Measurements from ENCODE around the gene GSK3A.
A peak's percentile ranks its signal among the peaks of the same experiment; 100 is the strongest.

GSK3A gene

DNA sequence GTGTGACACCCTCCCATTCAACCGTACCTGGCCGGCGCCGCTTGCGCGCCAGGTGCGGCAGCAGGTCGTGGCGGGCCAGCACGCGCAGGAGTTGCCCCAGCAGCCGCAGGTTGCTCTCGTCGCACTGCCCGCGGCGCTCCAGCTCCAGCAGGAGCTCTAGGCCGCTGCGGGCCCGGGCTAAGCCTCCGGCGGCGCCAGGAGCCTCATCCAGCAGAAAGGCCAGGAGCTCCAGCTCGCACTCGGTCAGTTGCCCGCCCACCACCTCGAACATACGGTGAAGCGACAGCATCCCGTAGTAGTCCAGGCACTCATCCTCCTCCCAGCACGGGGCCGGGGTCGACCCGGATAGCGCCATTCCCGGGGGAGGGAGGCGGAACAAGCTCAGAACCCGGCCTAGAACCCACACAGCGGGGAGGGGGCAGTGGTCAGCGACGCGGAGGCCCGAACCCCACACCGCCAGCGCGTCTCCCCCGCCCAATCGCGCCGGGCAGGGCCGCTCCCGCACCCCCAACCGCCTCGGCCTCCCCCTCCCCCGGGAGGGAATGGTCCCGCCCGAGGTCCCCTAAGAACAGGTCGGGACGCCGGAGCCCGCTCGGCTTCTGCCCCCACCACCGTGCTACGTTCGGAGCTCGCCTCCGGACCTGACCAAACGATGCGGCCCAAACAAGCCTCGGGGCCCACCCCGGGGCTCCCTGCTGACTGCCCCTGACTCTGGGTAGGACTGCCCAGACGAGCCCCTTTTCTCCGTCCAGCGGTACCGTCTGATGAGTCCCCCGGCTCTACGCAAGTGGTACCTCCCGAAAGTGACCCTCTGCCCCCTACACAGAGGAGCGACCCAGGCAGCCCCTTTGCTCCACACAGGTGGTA, 25.5 kb downstream of the GSK3A start:
- H3K9me3 ChIP-seq (ENCODE audit: insufficient read depth, low read depth, low read length): no peaks in the 10 kb centered on the region

DNA sequence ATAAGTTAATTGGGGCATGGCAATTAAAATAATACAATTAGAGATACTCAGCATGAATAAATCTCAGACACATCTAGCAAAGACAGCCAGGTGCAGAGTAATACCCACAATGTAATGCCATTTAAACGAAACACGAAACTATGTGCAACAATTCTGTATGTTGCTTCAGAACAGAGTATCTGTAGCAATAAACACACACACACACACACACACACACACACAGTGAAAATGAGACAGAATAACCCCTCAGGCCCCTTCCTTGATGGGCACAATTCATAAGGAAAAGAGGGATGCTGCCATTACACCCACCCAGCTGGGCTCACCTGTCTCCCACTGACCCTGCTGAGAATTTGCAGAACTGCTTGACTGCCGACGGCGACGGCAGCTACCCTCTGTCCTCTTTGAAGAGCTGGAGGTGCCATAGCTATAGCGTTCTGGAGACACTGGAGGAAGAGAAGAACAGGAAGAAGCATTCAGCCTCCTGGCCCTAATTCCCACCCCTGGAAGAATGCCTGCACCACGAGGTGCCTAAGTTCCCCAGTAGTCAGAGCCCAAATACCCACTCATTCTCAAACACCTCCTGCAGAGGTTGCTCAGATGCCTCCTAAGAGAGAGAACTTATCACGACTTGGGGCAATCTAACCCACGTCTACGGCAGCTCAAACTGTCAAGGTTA, 27.5 kb downstream of the GSK3A start:
- Histone ChIP-seq H3K4me2 (ENCODE audit: low read depth, low read length, poor library complexity, severe bottlenecking) (peak overlapping the region; percentile 95), H3K9me3 (ENCODE audit: insufficient read depth, low read depth, low read length) (no peaks in the 10 kb centered on the region), H3K36me3 (ENCODE audit: insufficient read depth, low read length) (peaks cover 10% of the 10 kb centered on the region; the same call in 1 of the 2 replicates), H3K27me3 (ENCODE audit: insufficient read depth, low read length, poor library complexity, severe bottlenecking) (no peaks in the 10 kb centered on the region), H3K4me3 (ENCODE audit: low read length, poor library complexity, severe bottlenecking) (peak overlapping the region; percentile 96), H2AFZ (ENCODE audit: low read length) (no peak overlapping the region), H3K9me2 (replicated peaks; ENCODE audit: low read depth, low read length) (no peaks in the 10 kb centered on the region), H3K79me2 (ENCODE audit: insufficient read depth, low read length) (peaks cover 72% of the 10 kb centered on the region), H4K20me1 (ENCODE audit: insufficient read depth, low read length, poor library complexity, severe bottlenecking) (peaks cover 30% of the 10 kb centered on the region), H3F3A (ENCODE audit: low read depth) (no peaks in the 10 kb centered on the region), H3K9ac (ENCODE audit: low read depth, low read length, poor library complexity, severe bottlenecking) (peak overlapping the region; percentile 88), H3K4me1 (ENCODE audit: insufficient read depth, low read length, poor library complexity, severe bottlenecking) (peaks cover 40% of the 10 kb centered on the region)
- TF ChIP-seq EZH2phosphoT487 (IDR thresholded peaks at IDR 0.05; ENCODE audit: borderline replicate concordance): no peak
- TF ChIP-seq, protein P1, sequence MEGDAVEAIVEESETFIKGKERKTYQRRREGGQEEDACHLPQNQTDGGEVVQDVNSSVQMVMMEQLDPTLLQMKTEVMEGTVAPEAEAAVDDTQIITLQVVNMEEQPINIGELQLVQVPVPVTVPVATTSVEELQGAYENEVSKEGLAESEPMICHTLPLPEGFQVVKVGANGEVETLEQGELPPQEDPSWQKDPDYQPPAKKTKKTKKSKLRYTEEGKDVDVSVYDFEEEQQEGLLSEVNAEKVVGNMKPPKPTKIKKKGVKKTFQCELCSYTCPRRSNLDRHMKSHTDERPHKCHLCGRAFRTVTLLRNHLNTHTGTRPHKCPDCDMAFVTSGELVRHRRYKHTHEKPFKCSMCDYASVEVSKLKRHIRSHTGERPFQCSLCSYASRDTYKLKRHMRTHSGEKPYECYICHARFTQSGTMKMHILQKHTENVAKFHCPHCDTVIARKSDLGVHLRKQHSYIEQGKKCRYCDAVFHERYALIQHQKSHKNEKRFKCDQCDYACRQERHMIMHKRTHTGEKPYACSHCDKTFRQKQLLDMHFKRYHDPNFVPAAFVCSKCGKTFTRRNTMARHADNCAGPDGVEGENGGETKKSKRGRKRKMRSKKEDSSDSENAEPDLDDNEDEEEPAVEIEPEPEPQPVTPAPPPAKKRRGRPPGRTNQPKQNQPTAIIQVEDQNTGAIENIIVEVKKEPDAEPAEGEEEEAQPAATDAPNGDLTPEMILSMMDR (conservative IDR thresholded peaks at IDR 0.05; ENCODE audit: low read length): no peak

More for the DNA sequence above, 25.5 kb downstream of the GSK3A start:
- H2AFZ ChIP-seq (ENCODE audit: low read length): peak overlapping the region; percentile 78
- H3F3A ChIP-seq (ENCODE audit: low read depth): no peaks in the 10 kb centered on the region
- TF ChIP-seq EZH2phosphoT487 (IDR thresholded peaks at IDR 0.05; ENCODE audit: borderline replicate concordance): no peak
- TF ChIP-seq, protein P1 (conservative IDR thresholded peaks at IDR 0.05; ENCODE audit: low read length): no peak
- H3K36me3 ChIP-seq (ENCODE audit: insufficient read depth, low read length): peaks cover 5% of the 10 kb centered on the region; the same call in 1 of the 2 replicates
- H3K27me3 ChIP-seq (ENCODE audit: insufficient read depth, low read length, poor library complexity, severe bottlenecking): no peaks in the 10 kb centered on the region
- no peaks in the 10 kb centered on the region for H3K9me2 ChIP-seq (replicated peaks; ENCODE audit: low read depth, low read length)
- H3K4me3 ChIP-seq (ENCODE audit: low read length, poor library complexity, severe bottlenecking): peak overlapping the region; percentile 96
- peaks cover 40% of the 10 kb centered on the region for H4K20me1 ChIP-seq (ENCODE audit: insufficient read depth, low read length, poor library complexity, severe bottlenecking)
- H3K79me2 ChIP-seq (ENCODE audit: insufficient read depth, low read length): peaks cover 79% of the 10 kb centered on the region
- H3K9ac ChIP-seq (ENCODE audit: low read depth, low read length, poor library complexity, severe bottlenecking): peak overlapping the region; percentile 88
- peak overlapping the region; percentile 95 for H3K4me2 ChIP-seq (ENCODE audit: low read depth, low read length, poor library complexity, severe bottlenecking)
- H3K4me1 ChIP-seq (ENCODE audit: insufficient read depth, low read length, poor library complexity, severe bottlenecking): peaks cover 50% of the 10 kb centered on the region

DNA sequence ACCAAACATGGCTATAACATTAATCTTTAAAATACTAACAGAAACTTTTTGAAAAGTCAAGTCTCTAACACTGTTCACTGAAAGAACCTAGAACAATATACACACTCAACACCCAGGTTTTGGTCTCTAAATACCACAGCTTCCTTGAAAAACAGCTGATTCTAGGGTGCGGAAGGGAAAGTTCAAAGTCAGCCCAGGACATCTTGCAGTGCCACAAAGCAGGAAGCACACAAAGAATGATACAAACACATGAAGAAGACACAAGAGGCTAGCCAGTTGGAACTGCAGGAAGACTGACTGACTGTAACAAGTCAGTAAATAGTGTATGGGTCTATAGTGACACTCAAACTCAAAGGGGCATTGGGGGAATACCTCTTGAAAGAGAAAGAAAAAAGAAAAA, 29.5 kb downstream of the GSK3A start:
- H3K4me3 ChIP-seq (ENCODE audit: low read length, poor library complexity, severe bottlenecking): no peak overlapping the region
- H3K9me3 ChIP-seq (ENCODE audit: insufficient read depth, low read depth, low read length): no peaks in the 10 kb centered on the region
- H3K9ac ChIP-seq (ENCODE audit: low read depth, low read length, poor library complexity, severe bottlenecking): peak overlapping the region; percentile 52
- peaks cover 33% of the 10 kb centered on the region for H3K4me1 ChIP-seq (ENCODE audit: insufficient read depth, low read length, poor library complexity, severe bottlenecking)
- no peaks in the 10 kb centered on the region for H3K9me2 ChIP-seq (replicated peaks; ENCODE audit: low read depth, low read length)
- no peak overlapping the region for H2AFZ ChIP-seq (ENCODE audit: low read length)
- H3K79me2 ChIP-seq (ENCODE audit: insufficient read depth, low read length): peaks cover 69% of the 10 kb centered on the region
- H3K4me2 ChIP-seq (ENCODE audit: low read depth, low read length, poor library complexity, severe bottlenecking): peak overlapping the region; percentile 40
- peaks cover 29% of the 10 kb centered on the region; the same call in 1 of the 2 replicates for H3K36me3 ChIP-seq (ENCODE audit: insufficient read depth, low read length)
- peaks cover 30% of the 10 kb centered on the region for H4K20me1 ChIP-seq (ENCODE audit: insufficient read depth, low read length, poor library complexity, severe bottlenecking)
- no peaks in the 10 kb centered on the region for H3F3A ChIP-seq (ENCODE audit: low read depth)
- TF ChIP-seq, protein P1 (conservative IDR thresholded peaks at IDR 0.05; ENCODE audit: low read length): no peak
- no peak for TF ChIP-seq EZH2phosphoT487 (IDR thresholded peaks at IDR 0.05; ENCODE audit: borderline replicate concordance)
- no peaks in the 10 kb centered on the region for H3K27me3 ChIP-seq (ENCODE audit: insufficient read depth, low read length, poor library complexity, severe bottlenecking)
